GM21786 (cell line): Measurements from ENCODE around the gene NOP56.

Experiments used
- ATAC-seq: cut with Tn5 transposase; IDR thresholded peaks from one replicate; pipeline ENCODE4 v1.9.1; 2021; ENCODE audit not compliant: unreplicated experiment

Gene NOP56

GRCh38 chr20:2640260-2640659, 12.2 kb upstream of the NOP56 start:
- ATAC-seq = no peak

GRCh38 chr20:2640899-2641298, 11.5 kb upstream of the NOP56 start:
- ATAC-seq = no peak

GRCh38 chr20:2643708-2644107, 8.7 kb upstream of the NOP56 start:
- no peak for ATAC-seq

- peak; percentile 43 for ATAC-seq
These were observed 508 bp downstream of the NOP56 start for GRCh38 chr20:2652724-2653555.

GRCh38 chr20:2653556-2654383, 1.3 kb downstream of the NOP56 start:
- no peak for ATAC-seq

GRCh38 chr20:2654384-2654822, 2.0 kb downstream of the NOP56 start:
- ATAC-seq = no peak

- no peak for ATAC-seq
These were observed 2.4 kb downstream of the NOP56 start for GRCh38 chr20:2654831-2655230.

GRCh38 chr20:2655331-2656116, 3.1 kb downstream of the NOP56 start:
- ATAC-seq = no peak

GRCh38 chr20:2656471-2657117, 4.2 kb downstream of the NOP56 start:
- ATAC-seq = no peak

- no peak for ATAC-seq
These were observed 4.8 kb downstream of the NOP56 start for GRCh38 chr20:2657241-2657640.

GRCh38 chr20:2657674-2658073, 5.2 kb downstream of the NOP56 start:
- ATAC-seq = no peak

- ATAC-seq = no peak
These were observed 6.3 kb downstream of the NOP56 start for GRCh38 chr20:2658414-2659354.

GRCh38 chr20:2659547-2659946, 7.1 kb downstream of the NOP56 start:
- no peak for ATAC-seq

GRCh38 chr20:2663364-2663886, 11.0 kb downstream of the NOP56 start:
- ATAC-seq = no peak

GRCh38 chr20:2663887-2664719, 11.7 kb downstream of the NOP56 start, which contains the start of gene IDH3B:
Gene IDH3B (minus strand): TSS chr20:2664216. CDS start chr20:2664188, 28 bp downstream.
- ATAC-seq = peak; percentile 89

GRCh38 chr20:2671977-2672376, 19.5 kb downstream of the NOP56 start:
- no peak for ATAC-seq

- ATAC-seq = no peak
These were observed 20.0 kb downstream of the NOP56 start for GRCh38 chr20:2672446-2672845.

- ATAC-seq = no peak
These were observed 21.0 kb downstream of the NOP56 start for GRCh38 chr20:2673453-2673852.
